Fibroblast of mammary gland (primary cell): Measurements from ENCODE around the gene PTPRD.

ENCODE experiments used
- DNase-seq: peaks from one replicate; pipeline ENCODE4 v3.0.0-alpha.2; 2010; ENCODE audit warnings: low read depth
- H3K4me3 ChIP-seq: 2 replicates; pipeline ENCODE4 v1.5.1; 2011; ENCODE audit warnings: low read depth, mild to moderate bottlenecking, low read length, moderate library complexity; ENCODE audit not compliant: control insufficient read depth
- TF ChIP-seq, protein P1 (sequence below): conservative IDR thresholded peaks from 2 replicates; pipeline ENCODE4 v1.5.1; 2011; ENCODE audit warnings: low read depth, low read length, inconsistent platforms; ENCODE audit not compliant: control insufficient read depth, insufficient read depth

Gene PTPRD

DNA sequence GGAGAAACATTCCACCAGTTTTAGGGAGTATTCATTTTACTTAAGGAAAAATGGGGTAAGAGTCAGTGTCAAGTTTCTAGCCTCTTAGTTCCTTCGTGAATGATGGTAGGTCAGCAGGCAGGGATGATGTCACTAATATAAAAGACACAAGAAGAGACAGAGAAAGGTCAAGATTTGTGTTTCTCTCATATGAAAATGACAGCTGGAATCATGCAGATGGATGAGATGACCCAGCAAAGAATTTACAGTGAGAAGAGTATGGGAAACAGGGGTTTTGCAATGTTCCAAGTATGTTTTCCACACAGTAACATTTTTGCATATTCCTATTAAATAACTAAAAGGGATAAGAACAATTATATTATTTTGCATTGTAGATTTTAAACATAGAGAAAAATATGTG, 2063.6 kb downstream of the PTPRD start:
- TF ChIP-seq, protein P1, sequence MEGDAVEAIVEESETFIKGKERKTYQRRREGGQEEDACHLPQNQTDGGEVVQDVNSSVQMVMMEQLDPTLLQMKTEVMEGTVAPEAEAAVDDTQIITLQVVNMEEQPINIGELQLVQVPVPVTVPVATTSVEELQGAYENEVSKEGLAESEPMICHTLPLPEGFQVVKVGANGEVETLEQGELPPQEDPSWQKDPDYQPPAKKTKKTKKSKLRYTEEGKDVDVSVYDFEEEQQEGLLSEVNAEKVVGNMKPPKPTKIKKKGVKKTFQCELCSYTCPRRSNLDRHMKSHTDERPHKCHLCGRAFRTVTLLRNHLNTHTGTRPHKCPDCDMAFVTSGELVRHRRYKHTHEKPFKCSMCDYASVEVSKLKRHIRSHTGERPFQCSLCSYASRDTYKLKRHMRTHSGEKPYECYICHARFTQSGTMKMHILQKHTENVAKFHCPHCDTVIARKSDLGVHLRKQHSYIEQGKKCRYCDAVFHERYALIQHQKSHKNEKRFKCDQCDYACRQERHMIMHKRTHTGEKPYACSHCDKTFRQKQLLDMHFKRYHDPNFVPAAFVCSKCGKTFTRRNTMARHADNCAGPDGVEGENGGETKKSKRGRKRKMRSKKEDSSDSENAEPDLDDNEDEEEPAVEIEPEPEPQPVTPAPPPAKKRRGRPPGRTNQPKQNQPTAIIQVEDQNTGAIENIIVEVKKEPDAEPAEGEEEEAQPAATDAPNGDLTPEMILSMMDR = no peak
- DNase-seq = no peak
- H3K4me3 ChIP-seq = no peak overlapping the region

DNA sequence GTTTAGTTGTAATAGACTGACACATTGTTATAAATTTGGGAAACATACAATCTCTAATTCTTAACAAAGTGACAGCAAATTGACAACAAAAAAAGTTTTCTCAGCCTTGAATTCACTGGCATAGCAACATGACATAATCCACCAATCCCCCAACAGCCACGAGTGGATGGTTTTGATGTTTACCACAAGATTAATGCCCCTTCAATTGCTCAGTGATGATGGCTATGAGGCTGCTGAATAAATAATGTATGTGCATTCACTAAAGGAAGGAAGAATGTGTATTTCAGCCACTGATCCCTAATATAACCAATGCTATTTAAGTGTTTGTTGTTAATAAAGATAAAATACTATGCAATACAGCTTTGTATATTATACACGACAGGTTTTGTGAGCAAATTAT, 2069.6 kb downstream of the PTPRD start:
- H3K4me3 ChIP-seq = no peak overlapping the region
- TF ChIP-seq, protein P1 = no peak
- no peak for DNase-seq

DNA sequence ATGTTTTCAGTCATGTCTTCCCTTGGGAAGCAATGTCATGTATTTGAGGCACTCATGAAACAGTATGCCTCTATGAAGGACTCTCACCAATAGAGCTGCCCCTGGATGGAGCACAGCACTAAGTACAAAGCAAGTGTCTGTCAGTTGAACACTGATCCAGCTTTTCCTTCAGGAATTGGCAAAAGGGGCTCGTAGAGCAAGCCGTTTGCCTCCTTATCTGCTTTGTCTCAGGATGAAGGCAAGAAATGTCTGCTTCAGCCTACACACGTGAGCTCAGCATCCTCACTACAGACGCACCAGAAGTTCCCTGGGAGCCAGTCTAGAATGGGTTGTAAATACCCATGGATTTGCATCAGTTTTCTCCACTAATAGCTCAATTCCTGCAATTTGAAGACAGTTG, 2070.3 kb downstream of the PTPRD start:
- no peak for DNase-seq
- H3K4me3 ChIP-seq = no peak overlapping the region
- TF ChIP-seq, protein P1 = no peak

DNA sequence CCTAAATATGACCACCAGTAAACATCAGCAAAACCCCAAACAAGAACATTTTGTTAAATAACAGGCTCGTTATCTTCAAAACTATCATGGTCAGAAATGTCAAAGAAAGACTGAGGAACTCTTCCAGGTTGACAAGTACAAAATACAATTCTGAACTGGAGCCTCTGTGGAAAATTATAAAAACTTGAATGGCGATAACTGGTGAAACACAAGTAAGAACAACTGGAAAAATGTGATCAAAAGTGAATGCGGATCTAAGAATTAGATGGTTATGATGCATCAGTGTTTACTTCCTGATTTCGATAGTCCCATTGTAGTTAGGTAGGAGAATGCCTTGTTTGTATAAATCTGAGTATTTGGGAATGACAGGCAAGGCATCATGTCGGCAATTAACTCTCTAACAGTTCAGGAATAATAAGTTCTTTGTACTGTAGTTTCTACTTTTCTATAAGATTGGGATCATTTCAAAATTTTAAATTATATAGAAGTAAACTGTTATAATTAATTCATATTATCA, 2073.1 kb downstream of the PTPRD start:
- H3K4me3 ChIP-seq = no peak overlapping the region
- TF ChIP-seq, protein P1 = no peak
- no peak for DNase-seq

DNA sequence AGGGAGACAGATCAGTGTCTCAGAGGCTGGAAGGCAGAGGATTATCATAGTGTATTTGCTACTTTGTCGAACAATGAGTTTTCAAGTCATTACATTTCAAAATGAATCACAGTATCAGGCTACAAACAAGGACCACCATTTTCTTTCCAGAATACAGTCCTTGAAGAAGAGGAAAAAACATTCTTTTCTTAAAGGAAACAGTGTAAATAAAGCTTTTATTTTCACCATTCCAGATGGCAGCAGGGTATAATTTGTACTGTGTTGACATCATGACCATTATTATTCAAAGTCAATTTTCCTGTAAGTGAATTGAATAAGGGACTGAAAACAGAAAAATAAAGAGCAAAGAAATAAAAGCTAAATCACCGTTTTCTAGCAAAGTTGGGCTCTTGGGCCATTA, 2076.0 kb downstream of the PTPRD start:
- no peak overlapping the region for H3K4me3 ChIP-seq
- TF ChIP-seq, protein P1 = no peak
- DNase-seq = no peak

DNA sequence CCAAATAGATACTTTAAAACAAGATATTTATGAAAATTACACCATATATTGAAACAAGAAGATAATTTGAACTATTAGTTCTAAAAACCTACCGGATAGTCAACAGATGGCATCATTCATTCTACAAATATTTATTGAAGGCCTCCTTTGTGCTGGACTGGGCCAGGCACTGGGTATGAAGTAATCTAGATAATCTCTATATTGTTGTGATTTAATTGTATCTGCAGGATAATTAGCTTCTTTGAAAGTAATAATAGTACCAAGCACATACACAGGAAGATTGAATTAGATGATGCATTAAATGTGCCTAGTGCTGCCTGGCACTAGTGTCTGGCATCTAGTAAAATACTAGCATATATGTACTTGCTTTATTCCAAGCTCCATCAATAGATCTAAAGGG, 2078.0 kb downstream of the PTPRD start:
- H3K4me3 ChIP-seq = no peak overlapping the region
- TF ChIP-seq, protein P1 = no peak
- DNase-seq = no peak

DNA sequence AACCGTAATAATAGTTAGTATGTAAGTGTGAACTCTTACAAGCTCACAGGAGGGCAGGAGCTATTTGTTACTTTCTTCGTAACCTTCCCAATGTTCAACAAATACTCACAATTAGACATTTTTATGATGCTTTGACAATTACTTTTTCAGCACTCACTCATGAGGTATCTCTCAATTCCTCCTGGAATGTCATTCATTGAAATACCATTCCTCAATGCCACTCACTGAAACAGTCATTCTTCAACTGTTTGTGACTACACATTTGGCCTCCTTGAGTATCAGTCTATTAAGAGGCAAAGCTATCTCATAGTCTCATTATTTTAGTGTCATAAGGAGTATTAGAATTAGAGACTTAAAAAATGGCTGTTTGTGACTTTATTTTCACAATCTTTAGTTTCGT, 2079.1 kb downstream of the PTPRD start:
- H3K4me3 ChIP-seq = no peak overlapping the region
- TF ChIP-seq, protein P1 = no peak
- no peak for DNase-seq
